CD14-positive monocyte (primary cell): ENCODE data around the gene ZBTB22. TPM values are rescaled to one million over a fixed set of nuclear protein-coding genes. Genes with fewer than 3 reads are reported as not detected.

ENCODE experiments used
- DNase-seq, 3 donors: peaks; one replicate each; pipeline ENCODE4 v3.0.0-alpha.2; 2011 to 2022
- H2AFZ ChIP-seq: 2 replicates; pipeline ENCODE4 v1.6.0; 2012; ENCODE audit warnings: mild to moderate bottlenecking, low read depth, low read length, inconsistent platforms; ENCODE audit not compliant: insufficient read depth, poor library complexity, severe bottlenecking
- H3K27ac ChIP-seq, 2 donors: 1 replicate in 1 of 2; 2 replicates in 1 of 2; pipeline ENCODE4 v1.5.1; 2012 to 2013; ENCODE audit warnings: low read length in 2 of 2, control low read depth in 1 of 2, inconsistent platforms in 1 of 2, low read depth in 1 of 2, mild to moderate bottlenecking in 1 of 2
- H3K27me3 ChIP-seq, 2 donors: one replicate each; pipeline versions ENCODE4 v1.6.0 to v1.6.1; 2011 to 2013; ENCODE audit warnings: low read length in 2 of 2; ENCODE audit not compliant: control insufficient read depth in 2 of 2, insufficient read depth in 2 of 2
- H3K36me3 ChIP-seq, 2 donors: replicated peaks in 1 of 2; 1 replicate in 1 of 2; 2 replicates in 1 of 2; pipeline versions ENCODE4 v1.5.1 to v1.6.1; 2012 to 2013; ENCODE audit warnings: low read length in 2 of 2, control low read depth in 1 of 2, inconsistent platforms in 1 of 2, mild to moderate bottlenecking in 1 of 2; ENCODE audit not compliant: insufficient read depth in 2 of 2, control insufficient read depth in 1 of 2
- H3K4me1 ChIP-seq, 2 donors: 1 replicate in 1 of 2; 2 replicates in 1 of 2; pipeline versions ENCODE4 v1.5.1 to v1.6.1; 2012 to 2013; ENCODE audit warnings: low read length in 2 of 2, control low read depth in 1 of 2, inconsistent platforms in 1 of 2, mild to moderate bottlenecking in 1 of 2, moderate library complexity in 1 of 2; ENCODE audit not compliant: insufficient read depth in 2 of 2, control insufficient read depth in 1 of 2
- H3K4me2 ChIP-seq: replicated peaks from 2 replicates; pipeline ENCODE3; 2012; ENCODE audit warnings: low read length, moderate library complexity, mild to moderate bottlenecking; ENCODE audit not compliant: poor library complexity, severe bottlenecking; ENCODE audit errors: extremely low read depth
- H3K4me3 ChIP-seq, 3 experiments: fragments of 200-600 bp in 1 of 3; sonication (generic) in 1 of 3; replicated peaks in 1 of 3; 1 replicate in 2 of 3; 2 replicates in 1 of 3; pipeline ENCODE4 v1.5.1; 2011 to 2013; ENCODE audit warnings: low read length in 3 of 3, mild to moderate bottlenecking in 3 of 3, control low read depth in 2 of 3, low read depth in 2 of 3, inconsistent platforms in 1 of 3, moderate library complexity in 1 of 3
- H3K79me2 ChIP-seq: 2 replicates; pipeline ENCODE4 v1.6.0; 2012; ENCODE audit warnings: mild to moderate bottlenecking, control low read depth, inconsistent platforms, low read length, moderate library complexity; ENCODE audit not compliant: insufficient read depth
- H3K9ac ChIP-seq: 2 replicates; pipeline ENCODE4 v1.6.0; 2017; ENCODE audit warnings: low read length, mild to moderate bottlenecking; ENCODE audit not compliant: insufficient read depth, poor library complexity, severe bottlenecking
- H3K9me3 ChIP-seq, 2 donors: replicated peaks in 1 of 2; 1 replicate in 1 of 2; 2 replicates in 1 of 2; pipeline versions ENCODE4 v1.5.1 to v1.6.1; 2012 to 2013; ENCODE audit warnings: low read length in 2 of 2, control low read depth in 1 of 2; ENCODE audit not compliant: control insufficient read depth in 1 of 2, insufficient read depth in 1 of 2
- H4K20me1 ChIP-seq: 2 replicates; pipeline ENCODE4 v1.6.0; 2012; ENCODE audit warnings: mild to moderate bottlenecking, low read length, control low read depth, moderate library complexity; ENCODE audit not compliant: insufficient read depth
- H3K27ac Mint-ChIP-seq, 7 donors: one replicate each; pipeline ENCODE4 v1.8.0; 2020; ENCODE audit warnings: mild to moderate bottlenecking in 7 of 7, mixed read lengths in 7 of 7, moderate library complexity in 6 of 7, inconsistent platforms in 2 of 7
- H3K27me3 Mint-ChIP-seq, 3 donors: one replicate each; pipeline ENCODE4 v1.8.0; 2021 to 2022; ENCODE audit warnings: low read depth in 3 of 3, mild to moderate bottlenecking in 3 of 3, mixed read lengths in 3 of 3, moderate library complexity in 3 of 3, inconsistent platforms in 1 of 3
- H3K36me3 Mint-ChIP-seq, 2 donors: one replicate each; pipeline ENCODE4 v1.8.0; 2020; ENCODE audit warnings: mixed read lengths in 2 of 2, inconsistent platforms in 1 of 2, mild to moderate bottlenecking in 1 of 2
- H3K4me1 Mint-ChIP-seq: one replicate; pipeline ENCODE4 v1.8.0; 2020; ENCODE audit warnings: mild to moderate bottlenecking, mixed read lengths
- H3K4me3 Mint-ChIP-seq, 2 donors: one replicate each; pipeline ENCODE4 v1.8.0; 2020; ENCODE audit warnings: mild to moderate bottlenecking in 2 of 2, mixed read lengths in 2 of 2, moderate library complexity in 1 of 2
- H3K9me3 Mint-ChIP-seq, 7 donors: one replicate each; pipeline ENCODE4 v1.8.0; 2020 to 2022; ENCODE audit warnings: mixed read lengths in 7 of 7, mild to moderate bottlenecking in 6 of 7, moderate library complexity in 6 of 7, inconsistent platforms in 2 of 7
- CTCF ChIP-seq: fragments of 200-600 bp; IDR thresholded peaks from one replicate; pipeline ENCODE4 v1.8.0; 2022; ENCODE audit warnings: antibody characterized with exemption, mild to moderate bottlenecking
- WGBS: methylation state at CpG from one replicate; pipeline ENCODE4 v1.1.5; 2013; ENCODE audit warnings: missing lambda C conversion rate; ENCODE audit not compliant: insufficient coverage; 5-methylcytosine and 5-hydroxymethylcytosine counted together
- intact Hi-C, 2 donors: fragments of 100-400 bp; cut with micrococcal nuclease; formaldehyde crosslinking; loops; one replicate each; pipeline versions ENCODE4 v1.15.0 to v1.15.1; 2023
- polyA plus RNA-seq, 3 donors: library from polyadenylated mRNA; depleted of rRNA in 1 of 3; unstranded in 2 of 3; stranded (reverse) in 1 of 3; fragments of 300-500 nt in 2 of 3; fragments of >200 nt in 1 of 3; fragmentation: Illumina TruSeq in 2 of 3; gene quantifications; 1 replicate in 2 of 3; 2 replicates in 1 of 3; pipeline ENCODE4 v1.2.3, GENCODE V29; 2012 to 2021

Gene ZBTB22
- polyA plus RNA-seq, 3 donors: 12.2 to 16.5 (median 16.1) TPM

GRCh38 chr6:33306356-33306755 is 11.2 kb downstream of the ZBTB22 start:
- no peak overlapping the region for H3K9ac ChIP-seq
- no peak for TF ChIP-seq CTCF
- H2AFZ ChIP-seq: no peak overlapping the region
- H3K27me3 ChIP-seq: no peaks in the 10 kb centered on the region
- H3K4me3 Mint-ChIP-seq: no peak overlapping the region
- no peak for DNase-seq
- H3K27ac Mint-ChIP-seq: peak overlapping the region in 2 of 7 donors; percentile 42 to 62
- no peaks in the 10 kb centered on the region for H3K9me3 ChIP-seq
- peak overlapping the region in 1 of 2 donors; percentile 6 for H3K27ac ChIP-seq
- H3K79me2 ChIP-seq: peaks cover 100% of the 10 kb centered on the region
- peaks cover 32% of the 10 kb centered on the region for H3K4me1 Mint-ChIP-seq
- peaks cover 0 to 1% (median 0%) of the 10 kb centered on the region in 7 donors for H3K9me3 Mint-ChIP-seq
- intact Hi-C loops: no loop called here
- peaks cover 40 to 87% of the 10 kb centered on the region in 2 donors for H3K36me3 ChIP-seq
- H3K27me3 Mint-ChIP-seq: no peaks in the 10 kb centered on the region
- peaks cover 53 to 84% of the 10 kb centered on the region in 2 donors for H3K36me3 Mint-ChIP-seq
- H3K4me1 ChIP-seq: peaks cover 3 to 11% of the 10 kb centered on the region in 2 donors
- peaks cover 99% of the 10 kb centered on the region for H4K20me1 ChIP-seq
- H3K4me3 ChIP-seq: no peak overlapping the region
- 97% methylated on average over 4 of the region's 4 CpGs for WGBS
- no peak overlapping the region for H3K4me2 ChIP-seq

GRCh38 chr6:33305052-33305451 is 12.5 kb downstream of the ZBTB22 start:
- no peak overlapping the region for H3K4me3 Mint-ChIP-seq
- intact Hi-C loops: no loop called here
- no peaks in the 10 kb centered on the region for H3K27me3 Mint-ChIP-seq
- H3K9me3 Mint-ChIP-seq: peaks cover 0 to 1% (median 0%) of the 10 kb centered on the region in 7 donors
- H3K9me3 ChIP-seq: no peaks in the 10 kb centered on the region
- peaks cover 100% of the 10 kb centered on the region for H3K79me2 ChIP-seq
- no peaks in the 10 kb centered on the region for H3K27me3 ChIP-seq
- WGBS: 96% methylated on average over 8 of the region's 8 CpGs
- TF ChIP-seq CTCF: no peak
- peaks cover 41% of the 10 kb centered on the region for H3K4me1 Mint-ChIP-seq
- H3K36me3 ChIP-seq: peaks cover 38 to 80% of the 10 kb centered on the region in 2 donors
- H3K4me3 ChIP-seq: no peak overlapping the region
- no peak overlapping the region for H3K27ac ChIP-seq
- DNase-seq: no peak
- no peak overlapping the region for H3K4me2 ChIP-seq
- H4K20me1 ChIP-seq: peaks cover 99% of the 10 kb centered on the region
- peaks cover 49 to 80% of the 10 kb centered on the region in 2 donors for H3K36me3 Mint-ChIP-seq
- H3K4me1 ChIP-seq: peaks cover 16 to 24% of the 10 kb centered on the region in 2 donors
- H3K27ac Mint-ChIP-seq: peak overlapping the region in 3 of 7 donors; percentile 0 to 50 (median 21)
- H3K9ac ChIP-seq: no peak overlapping the region
- H2AFZ ChIP-seq: no peak overlapping the region
